ENCODE measurements around the gene ARSJ.

DNA sequence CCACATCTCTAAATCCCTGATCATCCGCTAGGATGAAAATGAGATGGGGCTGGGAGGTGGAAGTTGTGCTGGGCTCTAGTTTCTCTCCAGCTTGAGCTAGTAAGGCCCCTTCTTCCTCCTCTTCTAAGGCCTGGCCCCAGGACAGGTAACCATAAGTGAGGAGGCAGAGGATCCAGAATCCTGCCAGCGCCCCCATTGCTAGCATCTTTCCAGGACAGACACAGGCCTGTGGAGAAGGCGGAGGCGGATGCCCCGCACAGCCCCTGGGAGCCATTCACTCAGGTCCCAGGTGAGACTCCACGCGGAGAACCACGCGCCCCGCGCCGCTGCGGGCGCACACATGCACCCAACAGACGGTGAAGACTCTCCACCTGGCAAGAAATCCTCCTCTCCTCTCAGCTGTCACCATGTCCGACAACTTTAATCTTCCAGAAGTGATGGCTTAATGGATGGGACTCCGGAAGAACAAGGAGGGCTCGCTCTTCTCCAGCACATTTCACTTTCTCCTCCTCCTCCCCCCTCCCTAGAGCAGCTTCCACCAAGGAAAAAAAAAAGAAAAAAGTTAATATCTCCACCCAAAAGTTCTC, 793 bp downstream of the ARSJ start:
- TF ChIP-seq POLR2A (IDR thresholded peaks at IDR 0.05; ENCODE audit: low read length) (no peak), GATA1 (IDR thresholded peaks at IDR 0.05; ENCODE audit: low read depth, low read length) (no peak)
